Calu3 (cell line): ENCODE results near the gene PAQR8. TPM values are rescaled to one million over a fixed set of nuclear protein-coding genes. Genes with fewer than 3 reads are reported as not detected.

Experiments
- BruUV-seq: library from RNA; stranded (reverse); fragments of 400-500 nt; replicated peaks from 2 replicates; lab custom pipeline; 2021; lab: Mats Ljungman, UMichigan
- CTCF ChIA-PET: fragments of 300-600 bp; sonication (Branson Sonifier 250); formaldehyde crosslinking; loops from one replicate; lab custom pipeline; 2022; ENCODE audit warnings: antibody characterized with exemption; lab: Charles Lee
- DNase-seq: peaks from one replicate; pipeline ENCODE4 v3.0.0; 2022
- H3K27ac Mint-ChIP-seq: one replicate; pipeline ENCODE4 v1.8.0; 2022; ENCODE audit warnings: mixed read lengths; ENCODE audit not compliant: unreplicated experiment
- H3K27me3 Mint-ChIP-seq: one replicate; pipeline ENCODE4 v1.8.0; 2022; ENCODE audit warnings: mixed read lengths; ENCODE audit not compliant: unreplicated experiment
- H3K36me3 Mint-ChIP-seq: one replicate; pipeline ENCODE4 v1.8.0; 2022; ENCODE audit warnings: mild to moderate bottlenecking, moderate library complexity, mixed read lengths; ENCODE audit not compliant: insufficient read depth, unreplicated experiment
- H3K4me1 Mint-ChIP-seq: one replicate; pipeline ENCODE4 v1.8.0; 2022; ENCODE audit warnings: mild to moderate bottlenecking, low read depth, mixed read lengths; ENCODE audit not compliant: unreplicated experiment
- H3K4me3 Mint-ChIP-seq: one replicate; pipeline ENCODE4 v1.8.0; 2022; ENCODE audit warnings: mild to moderate bottlenecking, low read depth, moderate library complexity, mixed read lengths; ENCODE audit not compliant: unreplicated experiment
- H3K9me3 Mint-ChIP-seq: one replicate; pipeline ENCODE4 v1.8.0; 2022; ENCODE audit warnings: low read depth, mixed read lengths; ENCODE audit not compliant: unreplicated experiment
- intact Hi-C: fragments of 100-400 bp; cut with micrococcal nuclease; formaldehyde crosslinking; loops from one replicate; pipeline ENCODE4 v1.10.0; 2022; ENCODE audit not compliant: unreplicated experiment
- total RNA-seq: library from RNA; stranded (reverse); gene quantifications from 2 replicates; pipeline ENCODE4 v1.2.3, GENCODE V29; 2022
- TF ChIP-seq, protein P1 (sequence below): fragments of 200-600 bp; IDR thresholded peaks from one replicate; pipeline ENCODE4 v1.8.0; 2022; ENCODE audit warnings: antibody characterized with exemption; ENCODE audit not compliant: unreplicated experiment

The PAQR8 gene
- total RNA-seq, 1 experiment from 2014 or later = 16.3 TPM

DNA sequence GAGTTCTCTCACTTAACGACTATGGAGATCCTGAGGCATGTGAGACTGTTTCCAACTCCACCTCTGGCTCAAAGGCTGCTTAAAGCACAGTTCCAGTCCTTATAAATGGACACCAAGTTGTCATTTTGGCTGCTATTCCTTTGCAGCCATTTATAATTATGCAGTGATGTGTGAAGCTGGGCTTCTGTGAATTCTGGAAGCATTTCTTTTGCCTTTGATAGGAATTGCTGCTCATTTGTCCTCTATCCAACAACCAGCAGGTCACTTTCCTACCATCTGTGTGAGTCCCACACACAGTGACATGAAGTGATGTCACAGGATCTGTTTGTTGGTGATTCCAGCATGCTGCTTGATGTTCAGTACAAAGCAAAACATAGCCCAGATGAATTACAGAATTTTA, 29.6 kb downstream of the PAQR8 start:
- no peak for DNase-seq
- CTCF ChIA-PET = interaction anchor here (0.5 to 2.5 kb wide), 2 partner anchors 8 to 58 kb away, joined by 5 to 12 read pairs; no protein-coding TSS in a partner anchor
- peaks cover 51% of the 10 kb centered on the region for H3K4me1 Mint-ChIP-seq
- no peaks in the 10 kb centered on the region for H3K9me3 Mint-ChIP-seq
- H3K27ac Mint-ChIP-seq = no peak overlapping the region
- no peak overlapping the region for H3K4me3 Mint-ChIP-seq
- BruUV-seq = no TSS peak
- TF ChIP-seq, protein P1, sequence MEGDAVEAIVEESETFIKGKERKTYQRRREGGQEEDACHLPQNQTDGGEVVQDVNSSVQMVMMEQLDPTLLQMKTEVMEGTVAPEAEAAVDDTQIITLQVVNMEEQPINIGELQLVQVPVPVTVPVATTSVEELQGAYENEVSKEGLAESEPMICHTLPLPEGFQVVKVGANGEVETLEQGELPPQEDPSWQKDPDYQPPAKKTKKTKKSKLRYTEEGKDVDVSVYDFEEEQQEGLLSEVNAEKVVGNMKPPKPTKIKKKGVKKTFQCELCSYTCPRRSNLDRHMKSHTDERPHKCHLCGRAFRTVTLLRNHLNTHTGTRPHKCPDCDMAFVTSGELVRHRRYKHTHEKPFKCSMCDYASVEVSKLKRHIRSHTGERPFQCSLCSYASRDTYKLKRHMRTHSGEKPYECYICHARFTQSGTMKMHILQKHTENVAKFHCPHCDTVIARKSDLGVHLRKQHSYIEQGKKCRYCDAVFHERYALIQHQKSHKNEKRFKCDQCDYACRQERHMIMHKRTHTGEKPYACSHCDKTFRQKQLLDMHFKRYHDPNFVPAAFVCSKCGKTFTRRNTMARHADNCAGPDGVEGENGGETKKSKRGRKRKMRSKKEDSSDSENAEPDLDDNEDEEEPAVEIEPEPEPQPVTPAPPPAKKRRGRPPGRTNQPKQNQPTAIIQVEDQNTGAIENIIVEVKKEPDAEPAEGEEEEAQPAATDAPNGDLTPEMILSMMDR = no peak
- intact Hi-C loops = no loop called here
- H3K27me3 Mint-ChIP-seq = no peaks in the 10 kb centered on the region
- H3K36me3 Mint-ChIP-seq = peaks cover 16% of the 10 kb centered on the region

DNA sequence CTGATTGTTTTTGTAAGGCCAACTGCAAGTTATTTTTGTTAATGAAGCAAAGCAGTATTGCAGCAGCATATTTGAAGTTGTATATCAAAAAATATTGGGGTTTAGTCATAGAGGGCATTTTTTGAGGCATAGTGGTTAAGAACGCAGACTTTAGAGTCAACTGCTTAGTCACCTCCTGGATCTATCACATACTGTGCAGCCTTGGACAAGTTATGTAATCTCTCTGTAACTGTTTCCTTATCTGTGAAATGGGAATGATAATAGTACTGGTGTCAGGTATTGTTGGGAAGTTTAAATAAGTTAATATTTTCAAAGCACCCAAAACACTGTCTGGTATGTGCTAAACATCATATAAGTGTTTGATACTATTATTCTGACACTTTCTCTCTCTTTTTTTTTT, 31.0 kb downstream of the PAQR8 start:
- no peaks in the 10 kb centered on the region for H3K9me3 Mint-ChIP-seq
- TF ChIP-seq, protein P1 = no peak
- no peaks in the 10 kb centered on the region for H3K27me3 Mint-ChIP-seq
- intact Hi-C loops = no loop called here
- CTCF ChIA-PET = no interaction called here
- H3K27ac Mint-ChIP-seq = no peak overlapping the region
- H3K4me1 Mint-ChIP-seq = peaks cover 51% of the 10 kb centered on the region
- BruUV-seq = no TSS peak
- H3K36me3 Mint-ChIP-seq = peaks cover 16% of the 10 kb centered on the region
- H3K4me3 Mint-ChIP-seq = no peak overlapping the region
- no peak for DNase-seq

DNA sequence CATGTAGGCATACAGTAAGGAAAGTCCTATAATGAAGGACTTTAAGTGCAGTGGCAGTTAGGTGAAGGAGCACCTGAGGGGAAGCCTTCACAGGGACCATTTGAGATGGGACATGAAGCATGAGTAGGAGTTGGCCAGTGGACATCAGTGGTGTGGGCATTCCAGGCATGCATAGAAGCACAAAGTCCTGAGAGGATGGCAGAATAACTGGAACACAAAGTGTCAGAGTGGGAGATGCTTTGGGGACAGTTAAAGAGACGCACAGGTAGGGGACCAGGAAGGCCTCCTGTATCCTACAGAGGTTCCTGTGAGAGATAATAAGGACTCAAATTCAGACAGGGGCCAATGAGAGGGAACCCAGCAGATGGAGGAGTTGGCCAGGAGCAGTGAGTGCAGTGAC, 31.8 kb downstream of the PAQR8 start:
- no peak for DNase-seq
- H3K27ac Mint-ChIP-seq = no peak overlapping the region
- TF ChIP-seq, protein P1 = no peak
- H3K9me3 Mint-ChIP-seq = no peaks in the 10 kb centered on the region
- peaks cover 16% of the 10 kb centered on the region for H3K36me3 Mint-ChIP-seq
- H3K4me3 Mint-ChIP-seq = no peak overlapping the region
- H3K4me1 Mint-ChIP-seq = peaks cover 48% of the 10 kb centered on the region
- CTCF ChIA-PET = no interaction called here
- no TSS peak for BruUV-seq
- H3K27me3 Mint-ChIP-seq = no peaks in the 10 kb centered on the region
- intact Hi-C loops = no loop called here

DNA sequence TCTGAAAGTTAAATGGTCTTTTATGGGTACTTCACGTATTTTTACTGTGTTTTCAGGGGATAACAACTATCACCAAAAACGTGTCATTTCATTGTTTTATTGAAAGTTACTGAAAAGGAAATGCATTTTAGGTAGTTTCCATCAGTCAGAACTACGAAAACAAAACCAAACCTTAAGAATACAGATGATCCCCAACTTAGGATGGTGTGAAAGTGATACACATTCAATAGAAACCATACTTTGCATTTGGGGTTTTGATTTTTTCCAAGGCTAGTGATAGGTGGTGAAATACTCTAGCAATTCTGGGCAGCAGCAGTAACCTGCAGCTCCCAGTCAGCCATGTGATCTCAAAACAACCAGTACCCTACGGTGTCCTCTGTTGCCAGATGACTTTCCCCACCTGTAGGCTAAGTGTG, 32.3 kb downstream of the PAQR8 start:
- TF ChIP-seq, protein P1 = no peak
- H3K27ac Mint-ChIP-seq = no peak overlapping the region
- no TSS peak for BruUV-seq
- H3K27me3 Mint-ChIP-seq = no peaks in the 10 kb centered on the region
- intact Hi-C loops = no loop called here
- peaks cover 12% of the 10 kb centered on the region for H3K36me3 Mint-ChIP-seq
- CTCF ChIA-PET = interaction anchor here (0.7 kb wide), 1 partner anchor 16 kb away, joined by 4 read pairs; no protein-coding TSS in a partner anchor
- no peak overlapping the region for H3K4me3 Mint-ChIP-seq
- DNase-seq = no peak
- H3K9me3 Mint-ChIP-seq = no peaks in the 10 kb centered on the region
- H3K4me1 Mint-ChIP-seq = peaks cover 45% of the 10 kb centered on the region
